B cell (primary cell): ENCODE measurements around the gene JUP. TPM values are rescaled to one million over a fixed set of nuclear protein-coding genes. Genes with fewer than 3 reads are reported as not detected.

Experiments
- ATAC-seq: fragments of 200-7000 bp; cut with Tn5 transposase; one replicate; pipeline ENCODE4 v1.10.0; 2021; ENCODE audit warnings: low read depth, mild to moderate bottlenecking, moderate number of reproducible peaks, moderate library complexity
- CTCF ChIA-PET: fragments of 350-600 bp; sonication (Branson Sonifier 250); formaldehyde crosslinking; loops from one replicate; lab custom pipeline; 2021; ENCODE audit warnings: antibody characterized with exemption, inconsistent platforms; lab: Charles Lee
- POLR2A ChIA-PET: fragments of 350-600 bp; sonication (Branson Sonifier 250); formaldehyde crosslinking; loops from one replicate; lab custom pipeline; 2021; ENCODE audit warnings: antibody characterized with exemption; lab: Charles Lee
- DNase-seq: peaks from one replicate; pipeline ENCODE4 v3.0.0; 2013
- H2AFZ ChIP-seq: 2 replicates; pipeline ENCODE4 v1.6.1; 2012; ENCODE audit warnings: mild to moderate bottlenecking, low read depth, low read length; ENCODE audit not compliant: insufficient read depth, poor library complexity, severe bottlenecking
- H3K27ac ChIP-seq, 2 donors: 1 replicate in 1 of 2; 2 replicates in 1 of 2; pipeline ENCODE4 v1.5.1; 2012 to 2013; ENCODE audit warnings: low read length in 2 of 2, mild to moderate bottlenecking in 2 of 2, moderate library complexity in 1 of 2
- H3K27me3 ChIP-seq, 4 experiments: fragments of 200-600 bp in 1 of 4; sonication (generic) in 1 of 4; replicated peaks in 1 of 4; 1 replicate in 2 of 4; 2 replicates in 2 of 4; pipeline versions ENCODE4 v1.6.1 to v1.7.0; 2013 to 2016; ENCODE audit warnings: low read length in 3 of 4, mild to moderate bottlenecking in 2 of 4, mixed read lengths in 1 of 4, moderate library complexity in 1 of 4; ENCODE audit not compliant: insufficient read depth in 4 of 4, control insufficient read depth in 3 of 4; ENCODE audit errors: control extremely low read depth in 1 of 4
- H3K36me3 ChIP-seq, 2 experiments: replicated peaks in 1 of 2; 1 replicate in 1 of 2; 2 replicates in 1 of 2; pipeline versions ENCODE4 v1.6.1 to v1.7.1; 2013; ENCODE audit warnings: low read length in 1 of 2; ENCODE audit not compliant: insufficient read depth in 2 of 2, control insufficient read depth in 1 of 2; ENCODE audit errors: control extremely low read depth in 1 of 2, extremely low read depth in 1 of 2
- H3K4me1 ChIP-seq, 2 donors: fragments of 200-600 bp in 1 of 2; sonication (generic) in 1 of 2; 1 replicate in 1 of 2; 2 replicates in 1 of 2; pipeline versions ENCODE4 v1.5.1 to v1.6.1; 2013 to 2017; ENCODE audit warnings: low read length in 2 of 2; ENCODE audit not compliant: control insufficient read depth in 2 of 2, insufficient read depth in 2 of 2
- H3K4me2 ChIP-seq: replicated peaks from 2 replicates; pipeline ENCODE3; 2012; ENCODE audit warnings: mild to moderate bottlenecking, low read depth, low read length; ENCODE audit not compliant: poor library complexity, severe bottlenecking
- H3K4me3 ChIP-seq, 5 experiments: fragments of 200-600 bp in 1 of 5; sonication (generic) in 1 of 5; 1 replicate in 3 of 5; 2 replicates in 2 of 5; pipeline versions ENCODE4 v1.5.1 to v1.7.0; 2011 to 2016; ENCODE audit warnings: low read length in 4 of 5, mild to moderate bottlenecking in 4 of 5, low read depth in 2 of 5, control low read depth in 1 of 5, moderate library complexity in 1 of 5; ENCODE audit not compliant: insufficient read depth in 1 of 5; ENCODE audit errors: control extremely low read depth in 1 of 5, extremely low read depth in 1 of 5
- H3K79me2 ChIP-seq: fragments of 200-600 bp; sonication (generic); one replicate; pipeline ENCODE4 v1.6.0; 2016; ENCODE audit warnings: low read length; ENCODE audit not compliant: control insufficient read depth, insufficient read depth
- H3K9ac ChIP-seq: fragments of 200-600 bp; sonication (generic); 2 replicates; pipeline ENCODE4 v1.6.1; 2017; ENCODE audit warnings: mild to moderate bottlenecking, low read length, moderate library complexity
- H3K9me3 ChIP-seq, 3 donors: one replicate each; pipeline versions ENCODE4 v1.6.1 to v1.7.1; 2013; ENCODE audit warnings: low read length in 2 of 3; ENCODE audit not compliant: control insufficient read depth in 2 of 3, insufficient read depth in 1 of 3; ENCODE audit errors: control extremely low read depth in 1 of 3
- H4K20me1 ChIP-seq: 2 replicates; pipeline ENCODE4 v1.6.0; 2012; ENCODE audit warnings: mild to moderate bottlenecking, low read length; ENCODE audit not compliant: insufficient read depth, control insufficient read depth, poor library complexity, severe bottlenecking
- H3K27ac Mint-ChIP-seq: one replicate; pipeline ENCODE4 v1.8.0; 2021; ENCODE audit warnings: mixed read lengths
- H3K27me3 Mint-ChIP-seq: one replicate; pipeline ENCODE4 v1.8.0; 2021; ENCODE audit warnings: mixed read lengths
- H3K4me1 Mint-ChIP-seq: one replicate; pipeline ENCODE4 v1.8.0; 2021; ENCODE audit warnings: mixed read lengths
- H3K4me3 Mint-ChIP-seq: one replicate; pipeline ENCODE4 v1.8.0; 2021; ENCODE audit warnings: mixed read lengths
- H3K9me3 Mint-ChIP-seq: one replicate; pipeline ENCODE4 v1.8.0; 2022; ENCODE audit warnings: mixed read lengths; ENCODE audit not compliant: insufficient read depth
- EZH2 ChIP-seq: IDR thresholded peaks from 2 replicates; pipeline ENCODE4 v1.6.1; 2012; ENCODE audit warnings: borderline replicate concordance, low read depth, mild to moderate bottlenecking, moderate library complexity, low read length; ENCODE audit not compliant: insufficient read depth, poor library complexity, severe bottlenecking
- WGBS: methylation state at CpG from one replicate; pipeline ENCODE4 v1.1.5; 2013; ENCODE audit warnings: missing lambda C conversion rate; ENCODE audit not compliant: insufficient coverage; 5-methylcytosine and 5-hydroxymethylcytosine counted together
- intact Hi-C: fragments of 100-400 bp; cut with micrococcal nuclease; formaldehyde crosslinking; loops from one replicate; pipeline ENCODE4 v1.10.0; 2022
- polyA plus RNA-seq: library from polyadenylated mRNA; depleted of rRNA; stranded (reverse); fragments of >200 nt; gene quantifications from 2 replicates; pipeline ENCODE4 v1.2.3, GENCODE V29; 2012
- total RNA-seq, 2 donors: library from RNA; stranded (reverse); fragments of 120-200 nt in 1 of 2; gene quantifications; 1 replicate in 1 of 2; 2 replicates in 1 of 2; pipeline versions ENCODE4 v1.2.3 to v1.2.4, GENCODE V29; 2013 to 2022
- TF ChIP-seq, protein P1 (sequence below): fragments of 200-600 bp; IDR thresholded peaks from one replicate; pipeline ENCODE4 v1.8.0; 2022; ENCODE audit warnings: antibody characterized with exemption, mild to moderate bottlenecking

The JUP gene
- total and polyA plus RNA-seq, 2 donors (not counting 1 experiment from before 2014, with no cell fraction given) = 62.9 to 63.3 TPM

DNA sequence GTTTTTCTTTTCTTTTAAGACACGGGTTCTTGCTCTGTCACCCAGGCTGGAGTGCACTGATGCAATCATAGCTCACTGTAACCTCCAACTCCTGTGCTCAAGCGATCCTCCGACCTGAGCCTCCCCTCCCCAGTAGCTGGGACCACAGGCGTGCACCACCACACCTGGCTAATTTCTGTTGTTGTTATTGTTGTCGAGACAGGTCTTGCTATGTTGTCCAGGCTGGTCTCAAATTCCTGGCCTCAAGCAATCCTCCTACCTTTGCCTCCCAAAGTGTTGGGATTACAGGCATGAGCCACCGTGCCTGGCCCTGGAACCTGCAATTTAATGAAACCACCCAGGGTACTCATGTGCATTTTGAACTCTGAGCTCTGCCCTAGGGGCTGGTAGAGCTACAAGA, 24.1 kb downstream of the JUP start:
- Histone ChIP-seq H3K79me2 (no peaks in the 10 kb centered on the region), H3K4me2 (no peak overlapping the region), H3K9me3 (no peaks in the 10 kb centered on the region), H3K27me3 (no peaks in the 10 kb centered on the region), H3K36me3 (peaks cover 0 to 71% of the 10 kb centered on the region in 2 experiments), H2AFZ (no peak overlapping the region), H3K4me1 (peaks cover 4 to 16% of the 10 kb centered on the region in 2 donors), H4K20me1 (no peaks in the 10 kb centered on the region), H3K4me3 (no peak overlapping the region), H3K9ac (no peak overlapping the region), H3K27ac (no peak overlapping the region)
- ATAC-seq (no peak), DNase-seq (no peak)
- Mint-ChIP-seq H3K9me3 (no peaks in the 10 kb centered on the region), H3K4me3 (no peak overlapping the region), H3K27me3 (no peaks in the 10 kb centered on the region), H3K4me1 (peaks cover 18% of the 10 kb centered on the region), H3K27ac (no peak overlapping the region)
- ChIA-PET POLR2A (no interaction called here), CTCF (interaction anchor here (1.0 kb wide), 1 partner anchor 23 kb away, joined by 3 read pairs; no protein-coding TSS in a partner anchor)
- no peak for TF ChIP-seq EZH2
- TF ChIP-seq, protein P1, sequence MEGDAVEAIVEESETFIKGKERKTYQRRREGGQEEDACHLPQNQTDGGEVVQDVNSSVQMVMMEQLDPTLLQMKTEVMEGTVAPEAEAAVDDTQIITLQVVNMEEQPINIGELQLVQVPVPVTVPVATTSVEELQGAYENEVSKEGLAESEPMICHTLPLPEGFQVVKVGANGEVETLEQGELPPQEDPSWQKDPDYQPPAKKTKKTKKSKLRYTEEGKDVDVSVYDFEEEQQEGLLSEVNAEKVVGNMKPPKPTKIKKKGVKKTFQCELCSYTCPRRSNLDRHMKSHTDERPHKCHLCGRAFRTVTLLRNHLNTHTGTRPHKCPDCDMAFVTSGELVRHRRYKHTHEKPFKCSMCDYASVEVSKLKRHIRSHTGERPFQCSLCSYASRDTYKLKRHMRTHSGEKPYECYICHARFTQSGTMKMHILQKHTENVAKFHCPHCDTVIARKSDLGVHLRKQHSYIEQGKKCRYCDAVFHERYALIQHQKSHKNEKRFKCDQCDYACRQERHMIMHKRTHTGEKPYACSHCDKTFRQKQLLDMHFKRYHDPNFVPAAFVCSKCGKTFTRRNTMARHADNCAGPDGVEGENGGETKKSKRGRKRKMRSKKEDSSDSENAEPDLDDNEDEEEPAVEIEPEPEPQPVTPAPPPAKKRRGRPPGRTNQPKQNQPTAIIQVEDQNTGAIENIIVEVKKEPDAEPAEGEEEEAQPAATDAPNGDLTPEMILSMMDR = no peak
- WGBS = 94% methylated on average over 2 of the region's 6 CpGs
- intact Hi-C loops = no loop called here

DNA sequence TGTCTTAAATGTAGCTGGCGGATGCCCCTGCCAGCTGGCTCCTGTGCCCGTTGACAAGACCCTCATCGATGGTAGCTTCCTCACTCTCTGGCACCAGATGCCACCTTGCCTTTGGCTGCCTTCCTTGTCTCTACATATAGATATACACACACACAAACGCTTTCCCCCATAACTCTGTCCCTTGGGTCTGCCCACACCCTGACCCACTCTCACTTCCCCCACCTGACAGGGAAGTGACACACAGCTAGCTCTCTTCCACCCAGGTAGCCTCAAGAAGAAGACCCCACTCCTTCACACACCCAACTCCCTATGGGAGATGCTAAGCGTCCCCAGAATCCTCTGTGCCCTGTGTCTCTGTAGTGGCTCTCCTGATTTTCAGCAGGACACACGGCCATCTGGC, 25.6 kb downstream of the JUP start:
- no peaks in the 10 kb centered on the region for H3K27me3 ChIP-seq
- no peaks in the 10 kb centered on the region for H3K79me2 ChIP-seq
- CTCF ChIA-PET = interaction anchor here (1.4 to 2.4 kb wide), 2 partner anchors 25 to 41 kb away, joined by 3 to 10 read pairs; partner anchors contain the start of gene JUP
- no peak overlapping the region for H3K9ac ChIP-seq
- Mint-ChIP-seq H3K27me3 (no peaks in the 10 kb centered on the region), H3K27ac (peak overlapping the region; percentile 82), H3K4me1 (peaks cover 18% of the 10 kb centered on the region), H3K4me3 (peak overlapping the region; percentile 18), H3K9me3 (no peaks in the 10 kb centered on the region)
- POLR2A ChIA-PET = no interaction called here
- H2AFZ ChIP-seq = no peak overlapping the region
- DNase-seq (peak; percentile 64), ATAC-seq (peak; percentile 88)
- H3K36me3 ChIP-seq = peaks cover 0 to 71% of the 10 kb centered on the region in 2 experiments
- no peaks in the 10 kb centered on the region for H4K20me1 ChIP-seq
- TF ChIP-seq, protein P1 = no peak
- no peak for TF ChIP-seq EZH2
- no peaks in the 10 kb centered on the region for H3K9me3 ChIP-seq
- peak overlapping the region in 1 of 2 donors; percentile 47 for H3K27ac ChIP-seq
- intact Hi-C loops = no loop called here
- no peak overlapping the region for H3K4me3 ChIP-seq
- 26% methylated on average over 6 of the region's 6 CpGs for WGBS
- no peak overlapping the region for H3K4me2 ChIP-seq
- peaks cover 4 to 16% of the 10 kb centered on the region in 2 donors for H3K4me1 ChIP-seq
